ENCODE data around the gene OR4K2.
"Not testable (repeated sequence)": the region's sequence is repeated elsewhere in the genome, so short reads cannot be mapped to it uniquely, and the experiment has no call there.

OR4K2 gene

GRCh38 chr14:19874842-19875241, at the start of gene OR4K2:
OR4K2 (plus strand) TSS chr14:19875142; CDS start chr14:19876268, 1,126 bp downstream.
- TF ChIP-seq CTCF (conservative IDR thresholded peaks at IDR 0.05; ENCODE audit: low read length) = no peak
- DNase-seq (ENCODE audit: low read depth) = no peak

GRCh38 chr14:19827626-19828244, 47.2 kb upstream of the OR4K2 start:
- H3K4me3 ChIP-seq (ENCODE audit: low read length); DNase-seq (ENCODE audit: low read depth): not testable (repeated sequence)

More at GRCh38 chr14:19874842-19875241, at the start of gene OR4K2:
- H3K4me3 ChIP-seq (ENCODE audit: low read length) = no peak within 1 kb of the TSS

GRCh38 chr14:19828314-19828713, 46.6 kb upstream of the OR4K2 start:
- TF ChIP-seq CTCF (conservative IDR thresholded peaks at IDR 0.05; ENCODE audit: low read length) = no peak
- no peak overlapping the region for H3K4me3 ChIP-seq (ENCODE audit: low read length)

GRCh38 chr14:19834203-19834848, 40.6 kb upstream of the OR4K2 start:
- not testable (repeated sequence) for H3K4me3 ChIP-seq (ENCODE audit: low read length); DNase-seq (ENCODE audit: low read depth)

More at GRCh38 chr14:19828314-19828713, 46.6 kb upstream of the OR4K2 start:
- DNase-seq (ENCODE audit: low read depth) = no peak

GRCh38 chr14:19838433-19838832, 36.5 kb upstream of the OR4K2 start:
- no peak for DNase-seq (ENCODE audit: low read depth)
- TF ChIP-seq CTCF (conservative IDR thresholded peaks at IDR 0.05; ENCODE audit: low read length) = no peak

GRCh38 chr14:19851365-19851764, 23.6 kb upstream of the OR4K2 start:
- no peak for TF ChIP-seq CTCF (conservative IDR thresholded peaks at IDR 0.05; ENCODE audit: low read length)
- H3K4me3 ChIP-seq (ENCODE audit: low read length) = no peak overlapping the region
- DNase-seq (ENCODE audit: low read depth) = no peak

More at GRCh38 chr14:19838433-19838832, 36.5 kb upstream of the OR4K2 start:
- H3K4me3 ChIP-seq (ENCODE audit: low read length) = no peak overlapping the region

GRCh38 chr14:19866061-19866669, 8.8 kb upstream of the OR4K2 start:
- not testable (repeated sequence) for H3K4me3 ChIP-seq (ENCODE audit: low read length); DNase-seq (ENCODE audit: low read depth)

- no peak for TF ChIP-seq CTCF (conservative IDR thresholded peaks at IDR 0.05; ENCODE audit: low read length)
- DNase-seq (ENCODE audit: low read depth) = no peak
- no peak overlapping the region for H3K4me3 ChIP-seq (ENCODE audit: low read length)
These were observed 1.8 kb upstream of the OR4K2 start for GRCh38 chr14:19873178-19873577.
